Neural progenitor cell (in vitro differentiated cells): ENCODE data around the gene ZNF107.

Source experiments
- EZH2 ChIP-seq: fragments of 200-600 bp; sonication (generic); IDR thresholded peaks from 2 replicates; pipeline ENCODE4 v1.6.1; 2017; ENCODE audit warnings: antibody characterized with exemption, mild to moderate bottlenecking, moderate library complexity
- TF ChIP-seq, protein P1 (sequence below): fragments of 200-600 bp; sonication (generic); IDR thresholded peaks from 2 replicates; pipeline ENCODE4 v1.5.1; 2017; ENCODE audit warnings: antibody characterized with exemption, mild to moderate bottlenecking

DNA sequence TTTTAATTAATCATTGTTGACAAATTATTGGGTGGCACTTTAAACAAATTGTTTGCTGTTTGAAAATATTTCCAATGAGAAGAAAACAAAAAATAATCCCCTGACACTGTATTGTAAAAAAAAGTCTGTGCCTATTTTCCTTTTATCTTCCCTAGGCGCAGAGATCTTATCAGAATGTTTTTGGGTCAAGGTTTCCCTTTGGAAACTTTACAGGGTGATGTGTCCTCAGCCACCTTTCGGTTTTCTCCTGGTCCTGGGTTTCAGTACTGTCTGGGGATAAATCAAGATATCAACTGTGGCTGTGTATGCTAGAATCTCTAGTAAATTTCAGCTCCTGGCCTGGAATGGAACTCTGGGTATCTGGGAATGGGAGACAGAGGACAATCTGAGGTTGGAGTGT, 1.4 kb downstream of the ZNF107 start:
- TF ChIP-seq, protein P1, sequence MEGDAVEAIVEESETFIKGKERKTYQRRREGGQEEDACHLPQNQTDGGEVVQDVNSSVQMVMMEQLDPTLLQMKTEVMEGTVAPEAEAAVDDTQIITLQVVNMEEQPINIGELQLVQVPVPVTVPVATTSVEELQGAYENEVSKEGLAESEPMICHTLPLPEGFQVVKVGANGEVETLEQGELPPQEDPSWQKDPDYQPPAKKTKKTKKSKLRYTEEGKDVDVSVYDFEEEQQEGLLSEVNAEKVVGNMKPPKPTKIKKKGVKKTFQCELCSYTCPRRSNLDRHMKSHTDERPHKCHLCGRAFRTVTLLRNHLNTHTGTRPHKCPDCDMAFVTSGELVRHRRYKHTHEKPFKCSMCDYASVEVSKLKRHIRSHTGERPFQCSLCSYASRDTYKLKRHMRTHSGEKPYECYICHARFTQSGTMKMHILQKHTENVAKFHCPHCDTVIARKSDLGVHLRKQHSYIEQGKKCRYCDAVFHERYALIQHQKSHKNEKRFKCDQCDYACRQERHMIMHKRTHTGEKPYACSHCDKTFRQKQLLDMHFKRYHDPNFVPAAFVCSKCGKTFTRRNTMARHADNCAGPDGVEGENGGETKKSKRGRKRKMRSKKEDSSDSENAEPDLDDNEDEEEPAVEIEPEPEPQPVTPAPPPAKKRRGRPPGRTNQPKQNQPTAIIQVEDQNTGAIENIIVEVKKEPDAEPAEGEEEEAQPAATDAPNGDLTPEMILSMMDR, result no peak
- no peak for TF ChIP-seq EZH2
